Temporal lobe (tissue), 2 donors: ENCODE measurements around the gene ATE1. TPM values are rescaled to one million over a fixed set of nuclear protein-coding genes. Genes with fewer than 3 reads are reported as not detected.

ENCODE experiments used
- small RNA-seq: library from RNA; depleted of rRNA; stranded (forward); fragments of <200 nt; gene quantifications from one replicate; pipeline ENCODE3, GENCODE V24; 2014; ENCODE audit warnings: low replicate concordance
- total RNA-seq: library from RNA; depleted of rRNA; stranded (reverse); fragments of >200 nt; gene quantifications from one replicate; pipeline ENCODE4 v1.2.3, GENCODE V29; 2014

Gene ATE1
- total RNA-seq, 1 donor from 2014 or later: 40.8 TPM

Small RNA genes within 50 kb of the gene (small RNA-seq; reads per million reads assigned to genes)
- gene RF00019 (not detected), gene RF02219 (not detected)

Other genes with a start within 250 kb of the ATE1 start
- gene NSMCE4A, start 47.2 kb upstream of the ATE1 start, total RNA-seq: 33.2 TPM
- gene TACC2, start 61.1 kb upstream of the ATE1 start, total RNA-seq: 25.3 TPM